IMR-90 (cell line): Measurements from ENCODE around the gene BPGM. TPM values are rescaled to one million over a fixed set of nuclear protein-coding genes. Genes with fewer than 3 reads are reported as not detected.

Experiments
- ATAC-seq: fragments of 200-7000 bp; cut with Tn5 transposase; 2 replicates; pipeline ENCODE4 v1.9.1; 2020; ENCODE audit warnings: low read depth, mild to moderate bottlenecking, moderate library complexity
- BruUV-seq: library from RNA; stranded (reverse); fragments of 400-500 nt; replicated peaks from 2 replicates; lab custom pipeline; 2021; lab: Mats Ljungman, UMichigan
- CTCF ChIA-PET: fragments of 300-600 bp; formaldehyde crosslinking; extraction: SDS; loops from one replicate; lab custom pipeline; 2021; ENCODE audit warnings: antibody characterized with exemption; lab: Yijun Ruan, JAX
- POLR2A ChIA-PET: fragments of 300-600 bp; sonication (Branson Sonifier 250); formaldehyde crosslinking; loops from one replicate; lab custom pipeline; 2022; ENCODE audit warnings: antibody characterized with exemption; ENCODE audit not compliant: unreplicated experiment; lab: Charles Lee
- DNase-seq: peaks from one replicate; pipeline ENCODE4 v3.0.0; 2013
- H2AFZ ChIP-seq: replicated peaks from 2 replicates; pipeline ENCODE3; 2013; ENCODE audit warnings: low read length, mild to moderate bottlenecking; ENCODE audit not compliant: poor library complexity
- H2AK5ac ChIP-seq: 2 replicates; pipeline ENCODE4 v1.6.1; 2013; ENCODE audit warnings: low read depth, low read length, inconsistent platforms
- H2AK9ac ChIP-seq: replicated peaks from 2 replicates; pipeline ENCODE3; 2013; ENCODE audit warnings: mild to moderate bottlenecking, low read depth, low read length, moderate library complexity; ENCODE audit not compliant: poor library complexity
- H2BK120ac ChIP-seq: 2 replicates; pipeline ENCODE4 v1.6.1; 2013; ENCODE audit warnings: low read depth, low read length, inconsistent platforms
- H2BK15ac ChIP-seq: 3 replicates; pipeline ENCODE4 v1.6.1; 2013; ENCODE audit warnings: low read depth, low read length, inconsistent platforms
- H2BK20ac ChIP-seq: 2 replicates; pipeline ENCODE4 v1.6.1; 2013; ENCODE audit warnings: low read depth, mild to moderate bottlenecking, inconsistent platforms, low read length, moderate library complexity
- H2BK5ac ChIP-seq: 2 replicates; pipeline ENCODE4 v1.6.1; 2013; ENCODE audit warnings: mild to moderate bottlenecking, low read depth, low read length, inconsistent platforms; ENCODE audit not compliant: poor library complexity, severe bottlenecking
- H3K14ac ChIP-seq: replicated peaks from 2 replicates; pipeline ENCODE4 v1.6.1; 2013; ENCODE audit warnings: low read depth, low read length, inconsistent platforms
- H3K18ac ChIP-seq: 2 replicates; pipeline ENCODE4 v1.6.1; 2013; ENCODE audit warnings: low read depth, low read length, control low read depth
- H3K23ac ChIP-seq: 2 replicates; pipeline ENCODE4 v1.6.1; 2013; ENCODE audit warnings: low read depth, low read length, inconsistent platforms
- H3K27ac ChIP-seq: 2 replicates; pipeline ENCODE4 v1.5.1; 2013; ENCODE audit warnings: mild to moderate bottlenecking, control low read depth, low read length; ENCODE audit not compliant: insufficient read depth
- H3K27me3 ChIP-seq: 2 replicates; pipeline ENCODE4 v1.6.1; 2013; ENCODE audit warnings: low read length; ENCODE audit not compliant: control insufficient read depth, insufficient read depth
- H3K36me3 ChIP-seq: 2 replicates; pipeline ENCODE4 v1.6.1; 2013; ENCODE audit warnings: low read length, mixed read lengths; ENCODE audit not compliant: control insufficient read depth, insufficient read depth
- H3K4ac ChIP-seq: 2 replicates; pipeline ENCODE4 v1.6.1; 2013; ENCODE audit warnings: low read depth, low read length, inconsistent platforms
- H3K4me1 ChIP-seq: 2 replicates; pipeline ENCODE4 v1.6.1; 2013; ENCODE audit warnings: low read length, mixed read lengths; ENCODE audit not compliant: control insufficient read depth, insufficient read depth
- H3K4me2 ChIP-seq: 2 replicates; pipeline ENCODE4 v1.6.1; 2013; ENCODE audit warnings: low read depth, mild to moderate bottlenecking, control low read depth, low read length, moderate library complexity
- H3K4me3 ChIP-seq: 2 replicates; pipeline ENCODE4 v1.5.1; 2013; ENCODE audit warnings: low read depth, mild to moderate bottlenecking, control low read depth, low read length, moderate library complexity; ENCODE audit not compliant: insufficient read depth
- H3K56ac ChIP-seq: 2 replicates; pipeline ENCODE4 v1.6.1; 2013; ENCODE audit warnings: low read length, inconsistent platforms; ENCODE audit not compliant: insufficient read depth; ENCODE audit errors: extremely low read depth
- H3K79me1 ChIP-seq, 2 experiments: 2 replicates each; pipeline ENCODE4 v1.6.1; 2013; ENCODE audit warnings: low read length in 2 of 2, inconsistent platforms in 1 of 2, low read depth in 1 of 2
- H3K9ac ChIP-seq: 2 replicates; pipeline ENCODE4 v1.6.1; 2013; ENCODE audit warnings: low read depth, low read length, control low read depth
- H3K9me1 ChIP-seq: 2 replicates; pipeline ENCODE4 v1.6.1; 2013; ENCODE audit warnings: low read length, inconsistent platforms; ENCODE audit not compliant: insufficient read depth
- H3K9me3 ChIP-seq: 2 replicates; pipeline ENCODE4 v1.6.1; 2013; ENCODE audit warnings: low read length; ENCODE audit not compliant: control insufficient read depth, insufficient read depth
- H4K20me1 ChIP-seq: 2 replicates; pipeline ENCODE4 v1.6.1; 2013; ENCODE audit warnings: low read length, inconsistent platforms; ENCODE audit not compliant: insufficient read depth
- H4K5ac ChIP-seq: 2 replicates; pipeline ENCODE4 v1.6.1; 2013; ENCODE audit warnings: mild to moderate bottlenecking, low read depth, low read length, control low read depth
- H4K8ac ChIP-seq, 2 experiments: 2 replicates each; pipeline ENCODE4 v1.6.1; 2013; ENCODE audit warnings: low read depth in 2 of 2, low read length in 2 of 2, control low read depth in 1 of 2, inconsistent platforms in 1 of 2
- H4K91ac ChIP-seq: 2 replicates; pipeline ENCODE4 v1.6.1; 2013; ENCODE audit warnings: low read depth, low read length, inconsistent platforms; ENCODE audit not compliant: insufficient read depth
- BHLHE40 ChIP-seq: fragments of 150-350 bp; IDR thresholded peaks from 2 replicates; pipeline ENCODE4 v1.6.1; 2016; ENCODE audit warnings: mild to moderate bottlenecking, low read depth, low read length
- CEBPB ChIP-seq: IDR thresholded peaks from 2 replicates; pipeline ENCODE4 v1.6.1; 2012; ENCODE audit warnings: low read depth, low read length, improper control_type of control experiment
- CHD1 ChIP-seq: IDR thresholded peaks from 2 replicates; pipeline ENCODE4 v1.6.1; 2012; ENCODE audit warnings: low read depth, low read length, improper control_type of control experiment
- CTCF ChIP-seq: conservative IDR thresholded peaks from 2 replicates; pipeline ENCODE4 v1.5.1; 2012; ENCODE audit warnings: mild to moderate bottlenecking, low read depth, low read length, improper control_type of control experiment
- ELK1 ChIP-seq: fragments of 150-350 bp; IDR thresholded peaks from 2 replicates; pipeline ENCODE4 v1.6.1; 2016; ENCODE audit warnings: low read depth, mild to moderate bottlenecking, low read length, moderate library complexity, borderline replicate concordance
- FOS ChIP-seq: fragments of 150-350 bp; IDR thresholded peaks from 2 replicates; pipeline ENCODE4 v1.6.1; 2016; ENCODE audit warnings: low read depth, low read length
- MAFK ChIP-seq: IDR thresholded peaks from 2 replicates; pipeline ENCODE4 v1.6.1; 2012; ENCODE audit warnings: low read depth, low read length, improper control_type of control experiment
- MAZ ChIP-seq: IDR thresholded peaks from 2 replicates; pipeline ENCODE4 v1.6.1; 2012; ENCODE audit warnings: low read depth, mild to moderate bottlenecking, low read length, improper control_type of control experiment, moderate library complexity, borderline replicate concordance
- MXI1 ChIP-seq: IDR thresholded peaks from 2 replicates; pipeline ENCODE4 v1.6.1; 2012; ENCODE audit warnings: low read depth, mild to moderate bottlenecking, low read length, moderate library complexity, borderline replicate concordance
- NFE2L2 ChIP-seq: fragments of 150-350 bp; IDR thresholded peaks from 2 replicates; pipeline ENCODE4 v1.6.1; 2016; ENCODE audit warnings: low read depth, mild to moderate bottlenecking, low read length
- POLR2A ChIP-seq: IDR thresholded peaks from 2 replicates; pipeline ENCODE4 v1.6.1; 2012; ENCODE audit warnings: mild to moderate bottlenecking, low read depth, low read length
- RAD21 ChIP-seq: IDR thresholded peaks from 2 replicates; pipeline ENCODE4 v1.6.1; 2012; ENCODE audit warnings: low read length, improper control_type of control experiment
- RCOR1 ChIP-seq: IDR thresholded peaks from 2 replicates; pipeline ENCODE4 v1.6.1; 2012; ENCODE audit warnings: mild to moderate bottlenecking, low read length, improper control_type of control experiment; ENCODE audit not compliant: insufficient replicate concordance
- SMC3 ChIP-seq: fragments of 150-350 bp; IDR thresholded peaks from 2 replicates; pipeline ENCODE4 v1.6.1; 2016; ENCODE audit warnings: low read depth, mild to moderate bottlenecking, antibody characterized with exemption, low read length, moderate library complexity
- USF2 ChIP-seq: fragments of 150-350 bp; IDR thresholded peaks from 2 replicates; pipeline ENCODE4 v1.6.1; 2017; ENCODE audit warnings: mild to moderate bottlenecking, antibody characterized with exemption, low read length, low read depth
- WGBS, 2 experiments: methylation state at CpG; one replicate each; pipeline versions ENCODE4 v1.1.5 to v1.1.7; 2013; ENCODE audit warnings: missing lambda C conversion rate in 2 of 2; ENCODE audit not compliant: insufficient read length in 1 of 2; ENCODE audit errors: extremely low coverage in 2 of 2; 5-methylcytosine and 5-hydroxymethylcytosine counted together
- dilution Hi-C: fragments of 300-500 bp; cut with HindIII; formaldehyde crosslinking; loops from one replicate; pipeline ENCODE4 v1.14.3; 2018; ENCODE audit warnings: low sequenced_read_pairs; ENCODE audit not compliant: unreplicated experiment
- in situ Hi-C: fragments of 300-500 bp; cut with MboI; formaldehyde crosslinking; loops from 3 replicates; pipeline ENCODE4 v1.14.3; 2019; ENCODE audit warnings: low sequenced_read_pairs, inconsistent platforms, mixed read lengths
- intact Hi-C: fragments of 100-400 bp; cut with micrococcal nuclease; formaldehyde crosslinking; loops from 2 replicates; pipeline ENCODE4 v1.10.0; 2022
- polyA plus RNA-seq, 3 experiments: library from polyadenylated mRNA; depleted of rRNA; stranded (reverse); fragments of >200 nt; gene quantifications; 2 replicates each; pipeline ENCODE4 v1.2.3, GENCODE V29; 2012; ENCODE audit warnings: low replicate concordance in 1 of 3
- total RNA-seq: library from RNA; depleted of rRNA; stranded (reverse); fragments of >200 nt; gene quantifications from 2 replicates; pipeline ENCODE4 v1.2.3, GENCODE V29; 2012

Gene BPGM
- total and polyA plus RNA-seq, 2 of the 4 experiments (the other 2 are of a cell fraction) = 18.8 to 20.0 TPM

GRCh38 chr7:134678115-134678514 is 31.5 kb downstream of the BPGM start:
- in situ Hi-C loops = loop anchor here (25.0 kb wide), 1 partner anchor 884 kb away; the partner anchor contains the start of gene NUP205
- Histone ChIP-seq H4K5ac (no peak overlapping the region), H2BK5ac (no peak overlapping the region), H3K4me2 (no peak overlapping the region), H4K20me1 (no peaks in the 10 kb centered on the region), H3K9me3 (no peaks in the 10 kb centered on the region), H2BK120ac (no peak overlapping the region), H3K36me3 (peaks cover 9% of the 10 kb centered on the region), H2BK15ac (no peak overlapping the region), H4K8ac (no peak overlapping the region), H3K79me1 (peaks cover 10 to 22% of the 10 kb centered on the region in 2 experiments; a peak in 3 of 4 replicates), H2AK9ac (no peak overlapping the region), H3K14ac (no peak overlapping the region), H2BK20ac (no peak overlapping the region), H3K27me3 (no peaks in the 10 kb centered on the region), H2AFZ (no peak overlapping the region), H3K9me1 (peaks cover 9% of the 10 kb centered on the region; the same call in 1 of the 2 replicates), H2AK5ac (no peak overlapping the region), H3K4me1 (peaks cover 8% of the 10 kb centered on the region), H3K9ac (no peak overlapping the region), H3K18ac (no peak overlapping the region; the same call in 1 of the 2 replicates), H4K91ac (no peak overlapping the region), H3K56ac (no peak overlapping the region), H3K4me3 (no peak overlapping the region), H3K27ac (no peak overlapping the region), H3K23ac (no peak overlapping the region), H3K4ac (no peak overlapping the region)
- WGBS, 2 experiments = no CpG with 5 or more reads among the region's 2 CpGs
- DNase-seq (no peak), ATAC-seq (no peak)
- BruUV-seq = no TSS peak
- TF ChIP-seq POLR2A (no peak), MAFK (no peak), USF2 (no peak), RCOR1 (no peak), ELK1 (no peak), MAZ (no peak), CEBPB (no peak), SMC3 (no peak), RAD21 (no peak), NFE2L2 (no peak), CTCF (no peak), BHLHE40 (no peak), CHD1 (no peak), MXI1 (no peak), FOS (no peak)
- dilution Hi-C loops = no loop called here
- POLR2A ChIA-PET = no interaction called here
- intact Hi-C loops = loop anchor here (10.0 kb wide), 1 partner anchor 243 kb away; no protein-coding TSS in a partner anchor
- CTCF ChIA-PET = interaction anchor here (0.8 to 0.9 kb wide), 3 partner anchors 12 to 72 kb away, joined by 3 read pairs; no protein-coding TSS in a partner anchor
